ENCODE results near the gene JAZF1.
"Not testable (repeated sequence)": the region's sequence is repeated elsewhere in the genome, so short reads cannot be mapped to it uniquely, and the experiment has no call there.

JAZF1 gene

DNA sequence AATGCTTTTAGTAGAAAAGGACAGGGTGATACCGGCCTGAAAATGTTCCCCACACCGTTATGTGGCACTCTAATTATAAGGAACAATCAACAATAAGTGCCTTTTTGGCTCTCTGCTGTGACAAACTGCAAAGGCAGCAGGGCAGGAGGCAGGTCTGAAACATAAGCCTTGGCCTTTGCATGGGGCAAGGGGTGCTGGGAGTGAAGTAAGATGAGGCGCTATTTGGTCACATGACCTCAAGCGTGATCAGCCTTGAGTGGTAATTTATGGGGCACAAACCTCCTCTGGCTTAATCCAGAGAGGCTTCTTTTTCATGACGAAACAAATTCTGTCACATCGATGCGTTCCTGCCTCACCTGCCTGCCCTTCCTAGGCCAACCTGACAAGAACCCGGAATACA, 237.9 kb downstream of the JAZF1 start:
- DNase-seq (ENCODE audit: low read depth, low spot score): no peak

- no peak for DNase-seq (ENCODE audit: low read depth, low spot score)
Measured at GRCh38 chr7:27941522-27941921, 239.1 kb downstream of the JAZF1 start.

DNA sequence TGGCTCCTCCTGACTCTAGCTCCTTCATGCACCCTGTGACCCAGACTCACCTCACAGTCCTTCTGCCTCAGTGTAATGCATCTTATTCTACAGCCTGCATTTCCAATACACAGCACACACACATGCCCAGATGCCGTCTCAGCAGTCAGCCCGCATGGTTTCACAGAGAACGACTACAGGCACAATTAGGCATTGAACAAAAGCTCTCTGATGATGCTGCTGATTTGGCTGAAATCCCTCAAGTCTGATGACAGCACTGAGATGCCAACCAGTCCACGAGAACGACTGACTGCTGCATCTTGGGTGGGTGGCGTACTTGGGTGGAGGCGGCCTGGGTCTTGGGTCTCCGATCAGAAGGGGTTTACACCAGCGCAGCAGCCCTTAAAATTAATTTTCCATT, 240.3 kb downstream of the JAZF1 start:
- no peak for DNase-seq (ENCODE audit: low read depth, low spot score)

- no peak for DNase-seq (ENCODE audit: low read depth, low spot score)
Measured at GRCh38 chr7:27939893-27940292, 240.7 kb downstream of the JAZF1 start.

DNA sequence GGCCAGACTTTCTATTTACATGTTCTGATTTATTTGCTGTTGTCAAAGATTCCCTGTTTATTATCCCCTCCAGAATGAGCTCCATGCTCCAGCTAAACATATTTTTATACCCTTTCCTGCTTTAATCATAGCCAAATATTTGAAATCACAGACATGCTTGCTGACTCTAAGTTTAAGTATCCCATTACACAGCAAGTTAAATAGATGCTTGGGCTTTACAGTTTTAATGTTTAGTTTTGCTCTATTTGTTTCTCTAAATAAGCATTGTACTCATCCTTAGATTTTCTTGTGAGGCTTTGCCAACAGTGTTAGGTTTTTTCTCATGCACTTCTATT, 243.9 kb downstream of the JAZF1 start:
- no peak for DNase-seq (ENCODE audit: low read depth, low spot score)

GRCh38 chr7:27936047-27936767, 244.4 kb downstream of the JAZF1 start:
- no peak for DNase-seq (ENCODE audit: low read depth, low spot score)

DNA sequence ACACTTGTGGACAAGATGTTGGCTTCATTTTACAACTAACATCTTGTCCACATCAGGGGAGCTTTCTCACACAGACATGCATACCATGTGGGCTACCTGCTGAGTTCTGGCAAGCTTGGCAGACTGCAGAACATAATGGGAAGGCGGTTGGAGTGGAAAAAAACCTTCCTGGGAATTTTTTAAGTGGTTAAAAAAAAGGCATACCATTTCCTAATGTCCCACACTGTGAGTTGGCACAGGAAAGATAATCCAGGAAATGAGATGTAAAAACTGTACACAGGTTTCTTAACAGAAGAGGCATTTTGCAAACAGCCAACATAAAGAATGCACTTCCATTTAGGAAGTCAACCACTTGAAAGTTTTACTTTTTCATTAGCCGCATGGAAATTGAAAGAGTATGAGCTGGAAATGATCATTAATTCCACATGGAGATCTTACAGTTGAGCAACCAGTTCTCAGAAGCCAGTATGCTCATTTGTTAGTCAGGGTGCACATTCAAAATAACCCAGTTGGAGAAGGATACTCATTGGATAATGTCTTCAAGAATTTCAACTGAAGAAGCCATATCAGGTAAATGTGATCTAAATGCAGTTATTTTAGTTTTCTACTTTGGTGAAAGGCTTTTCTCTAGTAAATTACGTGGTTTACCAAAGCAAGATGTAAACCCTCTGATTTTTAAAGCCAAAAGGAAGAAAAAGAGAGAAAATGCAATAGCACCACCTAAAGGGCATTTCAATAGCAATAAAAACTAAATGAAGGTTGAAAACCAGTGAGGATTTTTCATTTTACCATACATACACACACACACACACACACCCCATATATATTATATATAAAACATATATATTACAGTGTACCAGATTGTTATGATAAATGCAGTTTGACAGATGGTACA, 246.7 kb downstream of the JAZF1 start:
- DNase-seq (ENCODE audit: low read depth, low spot score): no peak

DNA sequence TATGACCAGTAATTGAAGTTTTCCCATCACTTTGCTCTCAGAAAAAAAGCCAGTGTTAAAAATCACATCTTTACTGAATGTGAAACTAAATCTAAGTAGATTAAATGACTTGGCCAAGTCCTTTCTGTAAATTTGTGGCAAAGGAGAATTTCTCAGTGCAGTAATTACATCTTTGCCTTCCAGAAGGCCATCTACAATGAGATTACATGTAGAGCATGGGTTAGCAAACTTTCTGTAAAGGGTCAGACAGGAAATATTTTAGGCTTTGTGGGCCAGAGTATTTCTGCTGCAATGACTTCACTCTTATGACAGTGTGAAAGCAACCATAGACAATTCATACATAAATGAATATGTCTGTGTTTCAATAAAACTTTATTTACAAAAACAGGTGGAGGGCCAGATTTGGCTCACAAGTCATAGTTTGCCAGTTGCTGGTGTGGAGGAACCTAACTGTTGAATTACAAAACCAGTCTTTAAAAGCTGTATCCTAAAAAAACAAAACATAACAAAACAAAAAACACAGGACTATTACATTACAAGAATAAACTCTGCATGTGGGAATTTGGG, 249.6 kb downstream of the JAZF1 start:
- no peak for DNase-seq (ENCODE audit: low read depth, low spot score)

DNA sequence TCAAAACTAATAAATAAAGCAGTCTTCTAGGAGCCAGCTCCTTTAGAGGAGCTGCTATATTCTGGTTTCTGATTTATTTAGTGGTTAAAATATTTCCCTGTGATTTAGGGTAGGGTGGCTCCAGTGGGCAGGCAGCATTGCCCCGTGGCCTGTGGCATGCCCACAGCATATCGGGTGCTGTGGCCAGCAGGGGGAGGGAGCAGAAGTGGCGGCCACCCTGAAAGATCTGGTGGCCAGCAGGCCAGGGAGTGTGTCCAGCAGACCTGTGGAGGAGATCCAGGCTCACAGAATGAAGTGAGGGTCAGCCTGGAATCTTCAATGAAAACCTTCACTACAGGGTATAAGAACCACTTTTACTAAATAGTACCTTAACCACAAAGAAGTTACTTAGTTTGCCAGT, 251.5 kb downstream of the JAZF1 start:
- DNase-seq (ENCODE audit: low read depth, low spot score): no peak

DNA sequence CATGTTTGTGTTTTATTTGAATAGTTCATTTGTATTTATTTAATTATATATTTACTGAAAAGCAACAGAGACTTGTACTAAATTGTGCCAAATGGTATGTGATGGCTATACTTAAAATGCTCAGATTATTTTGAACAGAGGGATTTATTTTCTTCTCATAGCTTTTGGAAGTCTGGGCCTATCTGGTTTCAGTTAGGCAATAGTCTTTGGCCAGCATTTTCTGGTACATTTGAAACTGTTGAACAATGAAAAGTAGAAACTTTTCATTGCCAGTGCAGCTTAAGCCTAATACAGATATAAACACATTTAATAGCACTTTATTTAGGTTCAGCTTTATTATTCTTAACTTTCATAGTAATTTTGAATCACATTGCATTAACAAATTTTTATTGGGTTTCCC, 252.6 kb downstream of the JAZF1 start:
- DNase-seq (ENCODE audit: low read depth, low spot score): no peak

- no peak for DNase-seq (ENCODE audit: low read depth, low spot score)
Measured at GRCh38 chr7:27925573-27926201, 254.9 kb downstream of the JAZF1 start.

GRCh38 chr7:27923642-27923980, 257.0 kb downstream of the JAZF1 start:
- no peak for DNase-seq (ENCODE audit: low read depth, low spot score)

DNA sequence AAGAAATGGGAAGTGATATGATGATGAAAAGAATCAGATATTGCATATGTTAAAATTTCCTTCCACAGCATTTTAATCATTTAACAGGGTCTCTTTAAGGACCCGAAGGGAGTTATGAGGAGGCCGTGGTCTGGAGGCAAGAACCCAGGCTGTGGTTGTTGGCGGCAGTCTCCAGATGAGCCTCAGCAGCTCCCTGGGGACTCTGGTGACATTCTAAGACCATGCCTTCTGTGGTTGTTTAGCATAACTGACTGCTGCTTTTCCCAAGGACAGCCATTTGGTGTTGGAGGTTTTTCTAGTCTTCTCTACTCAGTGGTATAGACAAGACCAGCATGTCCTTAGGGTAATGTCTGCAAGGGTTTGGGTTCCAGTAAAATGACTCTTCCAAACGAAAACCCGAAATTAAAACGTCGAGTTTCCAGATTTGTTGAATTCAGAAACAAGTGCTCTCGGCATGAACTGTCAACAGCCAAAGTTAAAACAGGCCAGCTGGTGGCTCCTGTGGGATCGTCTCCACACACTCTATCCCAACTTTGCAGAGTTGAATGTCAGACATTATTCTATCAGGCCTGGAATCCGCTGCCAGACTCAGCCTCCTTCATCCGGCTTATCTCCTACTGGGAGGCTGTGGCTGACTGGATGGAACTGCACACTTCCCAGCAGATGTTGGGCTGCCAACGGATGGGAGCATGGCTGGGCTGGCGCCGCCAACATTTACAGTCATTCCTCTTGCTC, 257.5 kb downstream of the JAZF1 start:
- no peak for DNase-seq (ENCODE audit: low read depth, low spot score)

GRCh38 chr7:27922389-27922788, 258.2 kb downstream of the JAZF1 start:
- not testable (repeated sequence) for DNase-seq (ENCODE audit: low read depth, low spot score)

- no peak for DNase-seq (ENCODE audit: low read depth, low spot score)
Measured at GRCh38 chr7:27921081-27921836, 259.3 kb downstream of the JAZF1 start.

DNA sequence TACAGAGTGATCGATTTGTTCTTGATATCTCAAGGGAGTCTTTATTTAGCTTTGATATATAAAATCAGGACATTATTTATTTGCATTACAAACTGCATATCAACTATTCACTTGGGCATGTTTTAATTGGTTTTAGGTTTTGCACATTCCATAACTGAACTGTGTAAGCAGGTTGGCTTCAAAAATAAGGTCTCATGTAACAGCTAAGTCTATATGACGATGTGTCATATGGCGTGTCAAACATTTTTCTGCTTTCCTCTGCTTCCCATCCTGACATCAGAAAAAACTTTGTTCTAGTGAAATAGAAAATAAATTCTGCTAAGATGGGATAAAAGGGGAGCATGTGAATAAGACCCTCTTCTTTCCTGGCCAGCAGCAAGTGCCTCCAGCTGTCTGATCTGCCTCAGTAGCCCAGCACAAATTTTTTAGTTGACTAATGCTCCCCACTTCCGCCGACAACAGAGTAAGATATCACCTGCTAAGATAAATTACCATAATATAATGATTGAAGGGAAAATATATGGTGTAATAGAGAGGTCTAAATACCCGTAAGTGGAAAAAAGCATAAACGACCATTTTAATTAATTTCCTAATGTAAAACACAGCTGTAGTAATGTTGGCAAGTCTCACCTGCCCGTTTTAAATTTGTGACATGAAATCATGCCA, 260.2 kb downstream of the JAZF1 start:
- DNase-seq (ENCODE audit: low read depth, low spot score): no peak

DNA sequence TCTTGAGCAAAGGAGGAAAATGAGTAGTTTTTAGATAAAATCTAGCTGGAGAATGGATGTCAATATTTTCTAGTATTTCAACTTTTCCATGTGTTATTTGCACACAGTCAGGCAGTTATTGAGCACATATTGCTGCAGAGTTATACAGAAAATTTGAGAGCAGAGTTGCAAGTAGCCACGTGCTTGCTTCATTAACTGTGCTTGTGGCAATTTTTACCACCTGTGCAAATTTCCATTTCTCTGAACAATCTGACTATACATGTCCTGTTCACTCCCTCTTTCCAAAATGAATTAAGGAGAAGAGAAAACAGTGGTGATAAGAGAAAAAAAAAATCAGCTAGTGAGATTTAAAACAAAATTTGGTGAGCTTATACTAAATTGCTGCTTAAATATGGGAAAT, 262.1 kb downstream of the JAZF1 start:
- DNase-seq (ENCODE audit: low read depth, low spot score): no peak

DNA sequence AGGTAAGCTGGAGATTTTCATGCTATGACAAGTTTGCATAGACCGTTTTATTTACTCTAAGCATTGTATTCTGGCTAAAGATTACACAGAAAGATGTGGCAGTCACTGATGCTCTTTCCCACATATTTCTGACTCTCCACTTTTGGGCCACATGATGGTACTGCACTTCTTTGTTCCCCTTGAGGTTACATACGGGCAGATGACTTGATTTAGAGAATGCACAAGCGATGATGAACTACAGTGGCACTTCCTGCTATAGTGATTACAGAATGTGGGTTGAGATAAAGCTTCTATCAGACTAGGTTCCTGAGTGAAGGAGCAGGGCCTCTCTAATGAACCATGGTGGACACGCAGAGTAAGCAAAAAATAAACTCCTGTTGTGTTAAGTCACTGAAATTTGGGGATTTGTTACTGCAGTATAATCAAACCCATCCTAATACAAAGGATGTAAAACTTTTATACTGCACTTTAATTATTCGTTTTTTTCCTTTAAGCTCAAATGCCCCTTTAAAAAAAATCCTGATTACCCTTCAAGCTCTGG, 262.8 kb downstream of the JAZF1 start:
- DNase-seq (ENCODE audit: low read depth, low spot score): no peak

DNA sequence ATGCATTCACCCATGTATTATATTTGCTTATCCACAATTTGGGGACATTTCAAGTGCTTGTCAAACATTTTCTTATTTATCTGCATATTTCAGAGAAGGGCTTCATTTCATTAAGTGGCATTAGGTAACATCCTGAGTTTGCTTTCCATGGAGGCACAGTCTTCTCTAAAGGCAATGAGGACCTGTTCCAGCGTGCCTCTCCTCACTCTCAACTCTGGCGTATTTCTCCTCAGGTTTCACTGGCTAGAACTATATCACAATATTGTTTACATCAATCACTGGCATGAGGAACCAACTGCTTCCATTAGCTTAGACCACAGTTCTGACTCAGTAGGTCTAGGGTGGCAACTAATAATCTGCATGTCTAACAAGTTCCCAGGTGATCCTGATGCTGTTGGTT, 263.5 kb downstream of the JAZF1 start:
- DNase-seq (ENCODE audit: low read depth, low spot score): no peak

DNA sequence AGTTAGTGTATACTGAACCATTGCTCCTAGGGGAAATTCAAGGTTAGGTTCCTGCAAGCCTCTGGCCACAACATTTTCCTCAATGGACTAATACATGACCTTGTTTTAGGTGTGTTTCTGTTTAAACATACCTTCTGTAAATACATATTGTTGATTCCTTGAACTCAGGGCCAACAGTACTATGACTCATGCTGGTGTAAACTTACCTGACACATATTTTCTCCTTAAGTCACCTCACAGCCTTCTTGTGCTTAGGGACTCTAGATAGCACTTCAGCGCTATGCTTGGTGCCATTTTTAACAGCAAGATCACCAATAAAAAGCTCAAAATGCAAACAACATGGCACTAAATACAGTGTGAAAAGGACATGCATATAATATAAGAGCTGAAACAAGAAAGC, 264.2 kb downstream of the JAZF1 start:
- DNase-seq (ENCODE audit: low read depth, low spot score): no peak
